ENCODE data around the gene RFX4. TPM values are rescaled to one million over a fixed set of nuclear protein-coding genes. Genes with fewer than 3 reads are reported as not detected.
A peak's percentile ranks its signal among the peaks of the same experiment; 100 is the strongest.

The RFX4 gene
- total RNA-seq, 2 experiments from 2014 or later, result not detected

DNA sequence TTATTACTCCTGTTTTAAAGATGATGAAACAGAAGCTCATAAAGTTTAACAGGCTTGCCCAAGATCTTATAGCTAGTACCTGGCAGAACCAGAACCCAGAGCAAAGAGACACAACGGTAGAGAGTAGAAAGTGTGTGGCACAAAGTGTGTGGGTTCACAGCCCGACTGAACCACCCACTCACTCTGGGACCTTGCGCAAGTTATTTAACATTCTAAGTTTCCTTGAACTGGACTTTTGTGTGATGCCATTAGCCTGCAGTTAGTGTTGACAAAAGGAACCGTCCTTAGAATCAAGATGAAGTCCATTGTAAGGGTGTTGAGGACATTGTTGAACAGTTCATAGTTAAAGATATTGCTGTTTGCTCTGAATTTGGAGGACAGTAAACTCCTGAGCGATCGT, 161.8 kb downstream of the RFX4 start:
- H3K9me3 Mint-ChIP-seq, result no peaks in the 10 kb centered on the region
- peaks cover 13% of the 10 kb centered on the region for H3K27me3 Mint-ChIP-seq
- H3K27ac Mint-ChIP-seq, result no peak overlapping the region
- H3K36me3 Mint-ChIP-seq, result no peaks in the 10 kb centered on the region
- POLR2A ChIA-PET, result no interaction called here
- DNase-seq, result no peak
- no peak overlapping the region for H3K4me3 Mint-ChIP-seq
- no peak for ATAC-seq (ENCODE audit: low read depth)
- peaks cover 19% of the 10 kb centered on the region for H3K4me1 Mint-ChIP-seq

DNA sequence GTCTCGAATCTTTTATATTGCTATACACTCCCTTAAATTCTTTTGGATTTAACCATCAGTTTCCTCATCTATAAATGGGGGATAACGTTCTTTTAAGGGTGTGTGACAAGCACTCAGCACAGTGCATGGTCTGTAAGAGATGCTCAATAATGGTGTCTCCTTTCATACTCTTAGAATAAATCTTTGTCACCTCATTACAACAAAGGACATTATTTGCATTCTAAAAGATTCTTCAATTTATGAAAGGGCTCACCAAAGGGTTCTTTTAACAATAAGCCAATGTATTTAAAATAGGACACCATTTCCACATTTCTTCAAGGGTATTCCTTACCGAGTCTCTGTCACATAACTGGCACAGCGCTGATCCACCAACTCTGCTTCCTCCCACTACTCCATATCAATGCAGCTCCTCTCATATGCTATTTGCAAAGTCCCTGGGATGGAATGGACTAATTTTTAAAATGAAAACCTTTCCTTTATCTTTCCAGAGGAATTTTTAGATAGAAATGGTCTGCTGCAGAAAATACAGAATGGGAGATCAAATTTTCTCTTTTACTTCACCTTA, 162.5 kb downstream of the RFX4 start:
- Mint-ChIP-seq H3K27ac (no peak overlapping the region), H3K9me3 (no peaks in the 10 kb centered on the region), H3K4me3 (no peak overlapping the region), H3K27me3 (peaks cover 13% of the 10 kb centered on the region), H3K36me3 (no peaks in the 10 kb centered on the region), H3K4me1 (peaks cover 24% of the 10 kb centered on the region)
- POLR2A ChIA-PET, result no interaction called here
- DNase-seq (no peak), ATAC-seq (ENCODE audit: low read depth) (no peak)

DNA sequence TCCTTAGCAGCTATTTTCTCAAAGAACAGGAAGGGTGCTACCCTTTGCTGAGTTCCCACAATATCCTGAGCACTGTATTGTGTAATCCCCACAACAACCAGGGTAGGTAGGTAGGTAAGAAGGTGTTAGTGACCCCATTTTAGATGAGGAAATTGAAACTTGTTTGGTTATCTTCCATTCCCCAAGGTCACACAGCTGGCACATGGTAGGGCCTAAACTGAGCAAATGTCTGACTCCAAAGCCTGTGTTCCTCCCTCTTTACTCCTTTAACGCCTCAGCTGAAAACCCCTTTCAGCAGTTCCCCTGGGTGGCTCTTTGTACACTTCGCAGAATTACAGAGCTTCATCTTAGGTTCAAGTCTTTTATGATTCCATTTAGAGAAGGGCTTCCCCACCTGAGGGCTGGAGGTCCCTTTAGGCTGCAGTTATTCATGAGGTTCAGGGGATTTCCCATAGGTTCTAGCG, 165.2 kb downstream of the RFX4 start:
- POLR2A ChIA-PET, result interaction anchor here (0.6 to 1.8 kb wide), 7 partner anchors 10 to 431 kb away, joined by 3 to 8 read pairs (median 4); partner anchors contain the start of gene POLR3B
- H3K4me3 Mint-ChIP-seq, result peak overlapping the region; percentile 50

DNA sequence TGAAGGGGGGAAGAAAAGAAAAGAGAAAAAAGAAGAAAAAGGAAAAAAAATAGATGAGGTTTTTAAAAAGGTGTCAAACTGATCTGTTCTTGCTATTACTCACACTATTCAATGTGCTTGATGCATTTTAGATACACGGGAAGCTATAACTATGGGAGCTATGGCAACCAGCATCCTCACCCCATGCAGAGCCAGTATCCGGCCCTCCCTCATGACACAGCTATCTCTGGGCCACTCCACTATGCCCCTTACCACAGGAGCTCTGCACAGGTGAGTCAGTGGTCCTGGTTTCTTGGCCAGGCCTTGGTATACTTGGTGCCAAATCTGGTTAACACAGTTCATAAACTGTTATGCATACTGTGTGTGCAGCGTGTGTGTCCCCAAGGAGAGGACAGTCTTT, 167.7 kb downstream of the RFX4 start:
- Mint-ChIP-seq H3K9me3 (peaks cover 6% of the 10 kb centered on the region), H3K4me1 (peaks cover 41% of the 10 kb centered on the region), H3K36me3 (peaks cover 6% of the 10 kb centered on the region), H3K27ac (no peak overlapping the region), H3K27me3 (no peaks in the 10 kb centered on the region), H3K4me3 (no peak overlapping the region)
- POLR2A ChIA-PET, result interaction anchor here (0.7 kb wide), 1 partner anchor 18 kb away, joined by 3 read pairs; no protein-coding TSS in a partner anchor
- ATAC-seq (ENCODE audit: low read depth), result no peak
- no peak for DNase-seq

More for the DNA sequence above, 165.2 kb downstream of the RFX4 start:
- peak overlapping the region; percentile 86 for H3K27ac Mint-ChIP-seq
- H3K4me1 Mint-ChIP-seq, result peaks cover 28% of the 10 kb centered on the region
- ATAC-seq (ENCODE audit: low read depth), result peak; percentile 90
- peaks cover 6% of the 10 kb centered on the region for H3K9me3 Mint-ChIP-seq
- DNase-seq, result no peak
- peaks cover 8% of the 10 kb centered on the region for H3K27me3 Mint-ChIP-seq
- peaks cover 4% of the 10 kb centered on the region for H3K36me3 Mint-ChIP-seq

DNA sequence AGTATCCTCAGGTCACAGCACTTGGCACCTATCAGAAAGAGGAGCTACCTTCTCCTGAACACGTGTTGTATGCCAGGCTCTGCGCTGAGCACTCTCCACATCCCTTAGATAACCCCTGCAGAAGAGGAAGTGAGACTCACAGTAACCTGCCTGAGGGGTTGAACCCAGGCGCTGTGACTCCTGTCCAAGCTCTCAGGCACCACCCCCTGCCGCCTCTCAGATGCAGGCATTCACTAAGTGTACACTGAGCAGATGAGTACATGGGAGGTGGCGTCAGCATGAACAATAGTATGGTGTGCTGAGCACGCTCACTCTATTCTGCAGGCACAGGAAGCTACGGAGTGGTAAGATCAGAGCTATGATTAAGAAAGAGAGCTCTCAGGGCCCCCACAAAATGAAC, 170.7 kb downstream of the RFX4 start:
- H3K4me1 Mint-ChIP-seq, result peaks cover 24% of the 10 kb centered on the region
- DNase-seq (peak; percentile 59), ATAC-seq (ENCODE audit: low read depth) (peak; percentile 99)
- H3K4me3 Mint-ChIP-seq, result peak overlapping the region; percentile 37
- peaks cover 6% of the 10 kb centered on the region for H3K9me3 Mint-ChIP-seq
- H3K27me3 Mint-ChIP-seq, result no peaks in the 10 kb centered on the region
- POLR2A ChIA-PET, result interaction anchor here (0.6 to 1.4 kb wide), 5 partner anchors 13 to 203 kb away, joined by 3 to 7 read pairs (median 4); partner anchors contain the start of gene RIC8B
- peaks cover 6% of the 10 kb centered on the region for H3K36me3 Mint-ChIP-seq
- H3K27ac Mint-ChIP-seq, result peak overlapping the region; percentile 85

DNA sequence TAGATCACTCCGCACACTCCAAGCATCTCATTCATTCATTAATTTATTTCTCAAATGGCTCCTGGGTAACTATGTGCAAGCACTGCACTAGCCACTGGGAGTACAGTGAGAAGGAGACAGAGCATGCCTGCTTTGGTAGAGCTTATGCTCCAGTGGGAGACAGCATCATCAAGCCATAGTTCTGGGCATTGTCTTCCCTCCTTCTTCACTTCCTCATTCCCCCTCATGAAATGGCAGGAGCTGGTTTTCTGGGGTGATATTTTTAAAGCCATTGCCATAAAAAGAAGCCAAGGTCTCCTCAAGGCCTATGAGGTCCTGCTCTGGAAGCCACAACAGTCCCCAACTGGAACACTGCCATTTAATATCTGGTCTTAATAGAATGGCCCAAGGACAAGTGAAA, 171.5 kb downstream of the RFX4 start:
- Mint-ChIP-seq H3K4me3 (peak overlapping the region; percentile 37), H3K36me3 (peaks cover 6% of the 10 kb centered on the region), H3K4me1 (peaks cover 24% of the 10 kb centered on the region), H3K27me3 (no peaks in the 10 kb centered on the region), H3K9me3 (peaks cover 6% of the 10 kb centered on the region), H3K27ac (no peak overlapping the region)
- DNase-seq (no peak), ATAC-seq (ENCODE audit: low read depth) (no peak)
- POLR2A ChIA-PET, result interaction anchor here (1.3 to 1.4 kb wide), 3 partner anchors 12 to 21 kb away, joined by 4 to 7 read pairs (median 5); partner anchors contain the start of gene RIC8B

DNA sequence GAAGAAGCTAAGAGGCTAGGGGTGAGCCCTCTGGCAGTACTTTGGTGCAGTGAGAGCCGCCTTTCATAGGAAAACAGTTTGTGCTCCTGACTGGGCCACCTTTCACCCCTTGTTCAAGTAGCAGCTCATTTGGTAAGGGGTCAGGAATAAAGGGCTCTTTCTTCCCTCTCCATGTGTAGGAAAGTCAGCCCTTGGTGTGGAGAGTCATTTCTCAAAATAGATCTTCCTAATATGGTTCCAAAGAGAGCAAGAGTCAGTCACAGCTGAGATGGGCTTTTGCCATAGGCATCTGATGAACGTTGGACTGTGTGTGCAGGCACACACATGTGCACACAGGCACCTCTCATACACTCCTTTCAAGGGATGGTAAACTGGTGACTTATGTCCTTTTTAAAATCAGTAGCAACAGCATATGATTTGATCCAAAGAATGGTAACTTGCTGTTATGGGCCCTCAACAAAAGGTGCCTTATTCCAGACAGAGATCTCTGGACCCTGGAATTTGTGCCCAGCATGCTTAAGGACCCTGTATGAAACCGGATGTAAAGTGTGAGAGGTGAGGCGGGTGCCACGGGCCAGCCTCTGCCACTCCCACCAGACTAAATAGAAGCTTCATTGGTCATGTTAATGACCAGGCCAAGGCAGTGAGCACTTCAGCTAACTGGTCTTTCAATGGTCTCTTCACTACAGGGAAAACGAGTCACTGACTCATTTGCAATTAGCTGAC, 175.0 kb downstream of the RFX4 start:
- no peaks in the 10 kb centered on the region for H3K9me3 Mint-ChIP-seq
- H3K4me1 Mint-ChIP-seq, result peaks cover 27% of the 10 kb centered on the region
- no peaks in the 10 kb centered on the region for H3K27me3 Mint-ChIP-seq
- no peak for DNase-seq
- no peak overlapping the region for H3K27ac Mint-ChIP-seq
- peaks cover 3% of the 10 kb centered on the region for H3K36me3 Mint-ChIP-seq
- ATAC-seq (ENCODE audit: low read depth), result no peak
- no peak overlapping the region for H3K4me3 Mint-ChIP-seq
- POLR2A ChIA-PET, result interaction anchor here (0.9 kb wide), 1 partner anchor 10 kb away, joined by 5 read pairs; no protein-coding TSS in a partner anchor

DNA sequence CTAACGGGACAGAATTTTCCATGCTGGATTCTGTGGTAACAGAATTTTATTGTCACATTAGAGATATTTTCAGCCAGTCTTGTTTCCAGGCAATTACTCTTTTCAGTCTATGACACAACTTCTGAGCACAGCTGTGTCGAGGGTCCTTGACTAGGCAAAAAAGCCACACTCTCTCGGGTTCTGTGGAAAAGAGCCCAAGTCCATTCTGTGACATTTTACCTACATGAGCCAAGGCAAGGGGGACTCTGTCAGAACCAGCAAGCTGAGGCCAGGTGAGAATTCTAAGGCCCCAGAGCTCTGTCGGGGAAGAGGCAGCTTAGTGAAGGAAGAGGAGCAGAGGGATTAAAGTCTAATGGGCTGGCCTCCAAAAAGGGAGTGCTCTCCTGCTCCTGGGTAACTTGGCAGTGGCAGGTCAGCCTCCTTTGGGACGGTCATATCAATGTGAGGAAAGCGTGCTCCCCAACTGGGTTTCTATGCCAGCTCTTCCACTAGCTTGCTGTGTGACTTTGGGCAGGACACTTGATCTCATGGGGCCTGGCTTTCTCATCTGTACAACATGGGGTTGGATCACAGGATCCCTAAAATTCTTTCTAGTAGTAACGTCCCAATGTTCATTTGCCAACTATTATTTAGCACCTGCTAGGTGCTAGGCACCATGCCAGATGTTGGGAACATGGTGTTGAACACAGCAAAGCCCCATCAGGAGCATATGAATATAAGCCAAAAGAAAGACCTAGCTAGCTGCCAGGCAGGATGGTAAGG, 175.7 kb downstream of the RFX4 start:
- no peaks in the 10 kb centered on the region for H3K27me3 Mint-ChIP-seq
- ATAC-seq (ENCODE audit: low read depth) (no peak), DNase-seq (no peak)
- POLR2A ChIA-PET, result interaction anchor here (0.9 kb wide), 1 partner anchor 10 kb away, joined by 5 read pairs; no protein-coding TSS in a partner anchor
- H3K4me3 Mint-ChIP-seq, result no peak overlapping the region
- peak overlapping the region; percentile 54 for H3K27ac Mint-ChIP-seq
- H3K36me3 Mint-ChIP-seq, result no peaks in the 10 kb centered on the region
- H3K4me1 Mint-ChIP-seq, result peaks cover 21% of the 10 kb centered on the region
- no peaks in the 10 kb centered on the region for H3K9me3 Mint-ChIP-seq

DNA sequence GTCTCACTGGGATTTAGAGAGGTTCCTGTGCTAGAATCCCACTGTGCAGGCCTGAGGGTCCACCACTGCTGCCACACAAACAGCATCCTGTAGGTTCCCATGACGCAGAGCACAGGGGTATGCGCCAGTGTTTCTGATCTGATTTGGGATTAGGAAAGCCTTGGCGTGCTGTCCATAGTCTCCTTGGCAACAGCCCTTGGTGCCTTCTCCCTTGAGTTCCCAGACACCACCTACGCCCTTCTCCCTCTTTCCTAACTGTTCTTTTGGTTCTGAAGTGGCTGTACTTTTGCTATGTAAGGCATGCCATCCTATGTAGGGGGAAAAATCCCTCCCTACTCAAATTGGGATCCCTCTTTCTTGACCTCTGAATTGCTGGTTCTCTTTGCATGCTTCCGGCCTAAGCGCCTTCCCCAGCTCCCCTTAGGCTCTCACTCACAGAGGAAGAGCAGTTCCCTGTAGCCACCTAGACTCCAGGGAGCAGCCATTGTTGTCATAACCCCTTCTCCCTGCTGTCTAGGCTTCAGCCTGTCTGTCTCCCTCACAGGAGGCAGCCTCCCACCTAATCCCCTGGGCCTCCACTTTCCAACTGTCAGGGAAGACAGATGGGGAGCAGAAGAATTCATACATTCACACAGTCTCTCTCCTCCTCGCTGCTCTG, 176.9 kb downstream of the RFX4 start:
- Mint-ChIP-seq H3K27me3 (no peaks in the 10 kb centered on the region), H3K4me1 (peaks cover 14% of the 10 kb centered on the region), H3K36me3 (no peaks in the 10 kb centered on the region), H3K9me3 (no peaks in the 10 kb centered on the region), H3K27ac (peak overlapping the region; percentile 92), H3K4me3 (peak overlapping the region; percentile 81)
- POLR2A ChIA-PET, result interaction anchor here (1.2 kb wide), 1 partner anchor 12 kb away, joined by 6 read pairs; no protein-coding TSS in a partner anchor
- ATAC-seq (ENCODE audit: low read depth) (no peak), DNase-seq (no peak)

DNA sequence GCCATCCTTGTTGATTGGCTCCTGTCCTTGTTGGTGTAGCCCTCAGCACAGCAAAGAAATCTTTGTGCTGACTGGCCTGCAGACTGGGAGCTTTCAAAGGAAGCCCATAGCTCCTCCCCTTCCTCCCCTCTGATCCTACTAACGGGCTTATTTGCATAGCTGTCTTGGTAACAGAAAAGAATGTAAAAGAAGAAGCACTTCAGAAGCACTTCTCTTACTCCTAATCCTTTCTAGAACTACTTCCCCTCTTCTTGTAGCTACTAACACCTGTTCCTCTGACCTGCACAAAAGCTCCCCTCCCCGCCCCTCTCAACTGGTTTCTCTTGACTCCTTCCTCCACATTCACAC, 177.4 kb downstream of the RFX4 start:
- H3K27me3 Mint-ChIP-seq, result no peaks in the 10 kb centered on the region
- H3K4me1 Mint-ChIP-seq, result peaks cover 14% of the 10 kb centered on the region
- no peaks in the 10 kb centered on the region for H3K36me3 Mint-ChIP-seq
- DNase-seq, result no peak
- peak; percentile 94 for ATAC-seq (ENCODE audit: low read depth)
- no peaks in the 10 kb centered on the region for H3K9me3 Mint-ChIP-seq
- POLR2A ChIA-PET, result interaction anchor here (1.2 kb wide), 1 partner anchor 12 kb away, joined by 6 read pairs; no protein-coding TSS in a partner anchor
- peak overlapping the region; percentile 81 for H3K4me3 Mint-ChIP-seq
- peak overlapping the region; percentile 92 for H3K27ac Mint-ChIP-seq

DNA sequence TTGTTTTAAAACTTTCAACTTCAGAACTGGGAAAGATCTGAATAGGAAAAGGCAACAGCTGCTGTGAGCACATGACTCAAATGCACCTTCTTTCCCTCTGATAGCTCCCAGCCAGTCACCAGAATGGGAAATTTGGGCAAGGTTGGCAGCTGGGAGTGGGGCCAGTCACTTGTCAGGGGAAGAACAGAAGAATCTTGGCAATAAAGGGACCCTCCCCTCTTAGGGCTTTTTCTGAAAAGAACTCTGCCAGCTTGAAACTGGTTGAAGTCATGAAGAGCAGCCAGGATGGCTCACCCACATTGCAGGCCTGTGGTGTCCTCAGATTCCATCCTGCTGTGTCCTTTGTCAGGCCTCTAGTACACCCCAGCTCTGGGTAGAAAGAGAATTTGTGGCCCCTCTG, 181.4 kb downstream of the RFX4 start:
- peaks cover 27% of the 10 kb centered on the region for H3K4me1 Mint-ChIP-seq
- peaks cover 1% of the 10 kb centered on the region for H3K36me3 Mint-ChIP-seq
- H3K27me3 Mint-ChIP-seq, result no peaks in the 10 kb centered on the region
- H3K4me3 Mint-ChIP-seq, result no peak overlapping the region
- H3K9me3 Mint-ChIP-seq, result peaks cover 2% of the 10 kb centered on the region
- POLR2A ChIA-PET, result interaction anchor here (0.6 kb wide), 1 partner anchor 131 kb away, joined by 5 read pairs; no protein-coding TSS in a partner anchor
- no peak overlapping the region for H3K27ac Mint-ChIP-seq
- no peak for DNase-seq
- ATAC-seq (ENCODE audit: low read depth), result no peak

DNA sequence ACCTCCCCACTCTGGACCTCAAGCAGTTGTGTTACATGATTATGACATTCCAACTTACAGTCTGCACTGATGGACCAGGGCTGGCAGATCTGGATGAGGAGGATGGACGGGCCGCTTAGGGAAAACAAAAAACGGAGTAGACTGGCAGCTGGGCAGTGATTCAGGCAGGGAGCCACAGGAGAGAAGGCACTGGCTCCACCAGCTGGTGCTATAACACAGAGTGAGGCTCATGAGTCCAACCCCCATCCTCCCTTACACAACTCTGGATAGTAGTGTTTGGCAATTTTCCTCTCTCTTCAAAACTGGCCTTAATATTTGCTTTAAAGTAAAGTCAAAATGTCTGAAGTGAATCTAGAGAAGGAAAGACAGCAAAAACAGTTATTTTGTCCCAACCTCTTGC, 181.9 kb downstream of the RFX4 start:
- Mint-ChIP-seq H3K27me3 (no peaks in the 10 kb centered on the region), H3K4me1 (peaks cover 24% of the 10 kb centered on the region), H3K4me3 (no peak overlapping the region), H3K9me3 (peaks cover 2% of the 10 kb centered on the region), H3K36me3 (peaks cover 1% of the 10 kb centered on the region), H3K27ac (no peak overlapping the region)
- ATAC-seq (ENCODE audit: low read depth) (no peak), DNase-seq (no peak)
- POLR2A ChIA-PET, result interaction anchor here (0.6 kb wide), 1 partner anchor 130 kb away, joined by 5 read pairs; no protein-coding TSS in a partner anchor

All from activated naive CD8-positive, alpha-beta T cell treated with anti-CD3 and anti-CD28 coated beads, Interleukin-2, amount 10 ng/mL, durations not matched to agents 7 days and 5 days (primary cell).